HG03135 (cell line): ENCODE data around the gene TUBA4A.
"Not testable (repeated sequence)": the region's sequence is repeated elsewhere in the genome, so short reads cannot be mapped to it uniquely, and the experiment has no call there.

Experiments used
- ATAC-seq: cut with Tn5 transposase; IDR thresholded peaks from one replicate; pipeline ENCODE4 v1.9.1; 2021; ENCODE audit warnings: mild to moderate bottlenecking, moderate library complexity; ENCODE audit not compliant: unreplicated experiment

Gene TUBA4A

DNA sequence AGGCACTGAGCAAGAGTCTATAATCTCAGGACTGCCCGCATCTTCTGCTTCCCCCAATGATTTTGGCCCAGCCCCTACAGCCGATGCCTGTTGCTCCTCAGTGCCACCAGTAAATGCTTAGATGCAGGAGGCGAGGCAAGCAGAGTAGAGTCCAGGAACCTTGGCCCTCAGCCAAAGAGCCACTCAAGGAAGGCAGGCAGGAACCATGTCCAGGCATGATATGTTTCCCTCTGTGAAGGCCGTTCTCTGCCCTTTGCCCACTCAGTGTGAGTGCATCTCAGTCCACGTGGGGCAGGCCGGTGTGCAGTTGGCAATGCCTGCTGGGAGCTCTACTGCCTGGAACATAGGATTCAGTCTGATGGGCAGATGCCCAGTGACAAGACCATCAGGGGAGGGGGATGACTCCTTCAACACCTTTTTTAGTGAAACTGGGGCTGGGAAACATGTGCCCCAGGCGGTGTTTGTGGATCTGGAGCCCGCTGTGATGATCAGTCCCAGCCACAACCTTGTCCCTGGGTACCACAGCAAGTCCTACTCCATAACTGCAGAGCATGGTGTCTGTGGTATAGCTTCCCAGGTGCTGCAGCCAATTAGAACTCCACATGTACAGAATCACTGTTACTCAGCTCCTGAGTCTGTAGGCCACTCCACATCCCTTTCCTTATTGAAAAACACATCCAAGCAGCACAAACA, 15.8 kb upstream of the TUBA4A start:
- ATAC-seq, result no peak

DNA sequence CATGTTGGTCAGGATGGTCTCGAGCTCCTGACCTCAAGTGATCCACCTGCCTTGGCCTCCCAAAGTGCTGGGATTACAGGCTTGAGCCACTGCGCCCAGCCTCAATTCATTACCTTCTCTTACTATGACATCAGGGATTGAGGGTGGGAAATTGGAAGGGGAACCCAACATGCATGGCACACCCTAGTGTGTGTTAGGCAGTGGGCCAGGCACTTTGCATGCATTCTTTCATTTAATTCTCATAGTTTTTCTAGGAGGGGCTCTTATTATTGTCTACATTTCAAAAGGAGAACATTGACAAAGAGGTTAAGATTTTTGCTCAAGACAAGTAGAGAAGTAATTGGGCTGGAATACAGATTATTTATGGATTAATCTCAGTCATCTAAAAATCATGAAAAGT, 14.6 kb upstream of the TUBA4A start:
- ATAC-seq, result no peak

DNA sequence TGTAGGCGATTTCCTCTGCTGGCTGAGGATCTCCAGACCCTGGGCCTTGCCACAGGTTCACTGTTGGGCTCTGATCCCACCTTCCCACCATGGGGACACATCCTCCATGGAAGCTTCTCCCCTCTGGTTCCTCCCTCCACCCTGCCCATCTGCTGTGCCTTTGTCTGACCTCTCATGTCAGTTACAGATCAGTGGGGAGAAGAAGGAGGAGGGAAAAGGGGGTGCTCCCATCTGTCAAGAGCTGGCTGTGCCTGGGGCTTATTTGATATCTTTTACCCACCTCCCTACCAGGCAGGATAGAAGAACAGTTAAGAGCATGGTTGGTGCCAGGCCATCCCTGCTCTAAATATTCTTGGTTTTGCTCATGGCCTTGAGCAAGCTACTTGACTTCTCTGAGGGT, 13.2 kb upstream of the TUBA4A start:
- no peak for ATAC-seq

DNA sequence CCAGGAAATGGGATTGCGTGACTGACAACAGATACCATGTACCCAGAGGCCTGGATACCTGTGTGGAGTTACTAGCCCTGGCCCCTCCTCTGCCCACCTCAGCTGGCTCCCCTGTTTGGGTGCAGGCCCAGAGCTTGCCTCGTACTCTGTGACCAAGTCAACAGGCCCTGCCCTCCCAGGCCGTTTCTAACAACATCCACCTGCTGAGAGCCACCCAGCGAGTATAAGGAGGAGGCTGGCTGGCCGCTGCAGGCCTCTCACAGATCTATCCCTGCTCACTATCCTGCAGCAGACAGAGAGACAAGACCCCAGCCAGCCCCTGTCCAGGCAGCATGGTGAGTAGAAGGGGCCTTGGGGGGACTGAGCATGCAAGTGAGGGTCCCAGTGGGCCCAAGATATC, 12.5 kb upstream of the TUBA4A start:
- no peak for ATAC-seq

DNA sequence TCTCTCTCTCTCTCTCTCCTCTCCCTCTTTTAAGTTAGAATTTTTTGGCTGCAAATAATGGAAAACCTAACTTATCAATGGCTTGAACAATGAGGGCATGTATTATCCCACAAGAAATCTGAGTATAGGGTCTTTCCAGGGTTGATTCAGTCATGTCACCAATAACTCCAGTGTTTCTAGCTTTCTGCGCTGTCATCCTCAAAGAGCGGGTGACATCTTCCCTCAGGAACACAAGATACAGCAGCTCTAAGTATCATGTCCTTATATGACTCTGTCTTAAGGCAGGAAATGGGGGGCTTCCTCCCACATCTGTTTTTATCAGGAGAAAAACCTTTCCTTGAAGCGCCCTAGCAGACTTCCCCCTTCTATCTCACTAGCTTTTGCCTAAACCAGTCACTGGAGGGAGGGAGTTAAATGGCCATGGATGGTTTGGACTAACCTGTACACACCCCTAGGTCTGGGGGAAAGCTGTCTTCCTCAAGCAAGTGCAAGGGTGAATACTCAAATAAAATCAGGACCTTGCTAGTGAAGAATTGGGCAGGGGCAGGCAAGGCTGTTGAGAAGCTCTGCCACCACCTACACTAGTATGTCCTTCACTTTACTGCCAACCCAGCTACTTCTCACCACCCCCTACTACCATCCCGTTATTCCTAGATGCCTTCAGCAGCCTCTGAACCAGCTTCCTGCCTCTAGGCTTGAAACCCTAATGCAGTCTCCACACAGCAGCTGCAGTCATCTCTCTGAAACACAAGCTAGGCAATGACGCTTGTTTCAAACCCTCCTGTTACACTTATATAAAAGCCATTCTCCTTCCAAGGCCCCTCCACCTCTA, 7.5 kb upstream of the TUBA4A start:
- no peak for ATAC-seq

DNA sequence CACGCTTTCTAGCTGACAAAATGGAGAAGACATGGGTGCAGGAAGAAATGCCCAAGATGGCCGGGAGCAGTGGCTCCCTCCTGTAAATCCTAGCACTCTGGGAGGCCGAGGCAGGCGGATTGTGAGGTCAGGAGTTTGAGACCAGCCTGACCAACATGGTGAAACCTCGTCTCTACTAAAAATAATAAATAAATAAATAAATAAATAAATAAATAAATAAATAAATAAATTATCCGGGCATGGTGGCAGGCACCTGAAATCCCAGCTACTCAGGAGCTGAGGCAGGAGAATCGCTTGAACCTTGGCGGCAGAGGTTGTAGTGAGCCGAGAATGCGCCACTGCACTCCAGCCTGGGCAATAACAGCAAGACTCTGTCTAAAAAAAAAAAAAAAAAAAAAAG, 5.2 kb upstream of the TUBA4A start:
- ATAC-seq, result not testable (repeated sequence)

DNA sequence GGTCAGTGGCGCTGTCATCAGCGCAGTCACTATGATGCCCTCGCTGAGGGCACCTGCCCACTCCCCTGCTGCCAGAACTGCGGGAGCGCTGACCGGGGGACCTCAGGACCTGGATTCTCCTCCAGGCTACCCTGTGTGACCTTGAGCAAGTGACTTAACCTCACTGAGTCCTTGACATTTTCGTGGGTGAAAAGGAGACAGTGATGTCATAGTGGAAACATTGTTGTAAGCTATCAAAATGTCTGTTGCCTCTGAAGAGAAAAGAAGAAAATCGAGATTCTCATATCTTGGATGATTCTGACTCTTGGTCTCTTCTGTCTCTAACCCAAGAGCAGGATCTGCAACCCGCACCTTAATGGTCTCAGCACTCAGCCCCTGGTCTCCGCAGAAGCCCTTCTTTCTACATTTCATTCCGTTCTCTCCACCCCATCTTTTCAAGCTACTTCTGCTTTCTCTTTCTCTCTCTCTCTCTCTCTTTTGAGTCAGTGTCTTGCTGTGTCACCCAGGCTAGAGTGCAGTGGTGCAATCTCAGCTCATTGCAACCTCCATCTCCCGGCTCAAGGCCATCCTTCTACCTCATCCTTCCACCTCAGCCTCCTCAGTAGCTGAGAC, 978 bp upstream of the TUBA4A start:
- peak; percentile 38 for ATAC-seq

DNA sequence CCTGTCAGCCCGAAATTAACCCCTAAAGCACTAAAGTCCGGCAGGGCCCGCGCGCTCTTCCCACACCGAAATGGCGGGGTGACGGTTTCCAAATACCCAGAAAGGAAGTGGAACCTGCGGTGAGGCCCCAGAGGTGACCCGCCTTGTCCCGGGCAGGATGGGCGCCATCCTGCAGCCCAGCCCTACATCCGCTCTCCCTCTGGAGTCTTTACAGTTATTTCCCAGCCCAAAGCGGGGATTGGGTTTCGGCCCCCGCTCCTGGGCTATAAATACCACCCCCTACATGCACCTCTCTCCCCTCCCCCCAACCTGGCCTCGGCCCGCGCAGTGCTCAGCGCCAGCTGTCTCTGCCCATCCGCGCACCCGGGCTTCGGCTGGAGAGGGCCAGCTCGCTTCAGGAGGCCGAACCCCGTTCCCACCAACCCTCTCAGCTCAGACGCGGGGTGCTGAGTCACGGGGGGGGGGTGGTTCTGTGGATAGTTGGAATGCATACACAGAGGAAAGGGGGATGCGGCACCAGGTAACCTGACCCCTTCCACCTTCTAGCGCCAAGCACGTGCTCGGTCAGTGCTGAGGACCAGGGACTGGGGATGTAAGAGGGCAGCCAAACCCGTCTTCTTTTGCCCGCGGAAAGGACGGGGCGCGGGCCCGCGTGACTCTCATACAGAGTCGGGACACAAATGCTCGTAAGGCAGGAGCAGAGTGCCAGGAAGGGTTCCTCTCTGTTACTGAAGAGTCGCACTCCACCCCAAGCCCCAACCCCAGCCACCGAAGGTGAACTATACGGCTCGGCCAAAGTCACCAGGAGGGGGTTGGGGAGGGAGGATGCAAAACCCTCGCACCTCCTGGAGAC, 592 bp downstream of the TUBA4A start, which contains the start of gene TUBA4B:
Gene TUBA4B (plus strand): TSS at position 344 of the 853 bp plus-strand sequence. CDS start 165 bp downstream, at position 509.
- ATAC-seq, result peak; percentile 13

DNA sequence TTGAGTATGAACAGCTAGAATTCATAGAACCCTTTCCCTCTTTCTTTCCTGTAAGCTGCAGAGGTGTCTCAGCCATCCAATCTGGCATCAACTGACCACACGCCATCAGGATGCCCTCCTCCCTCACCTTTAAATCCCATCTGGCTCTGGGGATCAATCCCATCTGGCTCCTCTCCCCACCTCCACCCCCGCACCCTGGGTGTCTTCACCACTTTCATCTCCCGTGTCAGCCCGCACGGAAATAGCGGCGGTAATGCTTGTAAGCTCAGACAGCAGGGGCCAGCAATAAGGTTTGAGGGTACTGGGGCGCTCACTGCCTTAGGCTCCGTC, 1.2 kb downstream of the TUBA4A start:
- ATAC-seq, result no peak

DNA sequence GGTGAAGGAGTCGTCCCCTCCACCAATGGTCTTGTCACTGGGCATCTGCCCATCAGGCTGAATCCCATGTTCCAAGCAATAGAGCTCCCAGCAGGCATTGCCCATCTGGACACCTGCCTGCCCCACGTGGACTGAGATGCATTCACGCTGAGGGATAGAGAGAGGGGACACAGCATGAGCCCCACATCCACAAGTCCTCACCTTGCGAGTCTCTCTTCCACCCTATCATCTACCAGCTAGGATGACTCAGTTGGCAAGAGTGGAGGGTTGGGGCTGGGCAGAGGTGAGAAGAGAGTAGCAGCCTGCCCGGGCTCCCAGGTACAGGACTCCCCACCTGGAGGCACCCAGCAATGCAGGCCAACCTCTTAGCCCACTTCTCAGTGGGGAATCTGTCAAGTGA, 1.6 kb downstream of the TUBA4A start:
- no peak for ATAC-seq

DNA sequence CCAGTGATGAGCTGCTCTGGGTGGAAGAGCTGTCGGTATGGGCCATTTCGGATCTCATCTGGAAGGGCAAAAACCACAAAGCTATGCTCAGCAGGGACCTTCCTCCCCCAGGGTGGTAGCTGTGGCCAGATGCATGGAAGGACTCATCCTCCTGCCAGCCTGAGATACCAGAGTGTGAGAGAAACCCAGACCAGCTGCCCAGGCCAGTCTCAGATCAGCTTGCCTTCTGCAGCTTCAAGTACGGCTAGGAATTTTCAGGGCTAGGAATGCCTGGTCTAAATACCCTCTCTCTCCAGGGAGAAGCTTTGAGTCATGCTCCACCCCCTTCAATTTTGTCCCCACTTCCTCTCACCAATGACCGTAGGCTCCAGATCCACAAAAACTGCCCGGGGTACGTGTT, 2.1 kb downstream of the TUBA4A start:
- ATAC-seq, result no peak

DNA sequence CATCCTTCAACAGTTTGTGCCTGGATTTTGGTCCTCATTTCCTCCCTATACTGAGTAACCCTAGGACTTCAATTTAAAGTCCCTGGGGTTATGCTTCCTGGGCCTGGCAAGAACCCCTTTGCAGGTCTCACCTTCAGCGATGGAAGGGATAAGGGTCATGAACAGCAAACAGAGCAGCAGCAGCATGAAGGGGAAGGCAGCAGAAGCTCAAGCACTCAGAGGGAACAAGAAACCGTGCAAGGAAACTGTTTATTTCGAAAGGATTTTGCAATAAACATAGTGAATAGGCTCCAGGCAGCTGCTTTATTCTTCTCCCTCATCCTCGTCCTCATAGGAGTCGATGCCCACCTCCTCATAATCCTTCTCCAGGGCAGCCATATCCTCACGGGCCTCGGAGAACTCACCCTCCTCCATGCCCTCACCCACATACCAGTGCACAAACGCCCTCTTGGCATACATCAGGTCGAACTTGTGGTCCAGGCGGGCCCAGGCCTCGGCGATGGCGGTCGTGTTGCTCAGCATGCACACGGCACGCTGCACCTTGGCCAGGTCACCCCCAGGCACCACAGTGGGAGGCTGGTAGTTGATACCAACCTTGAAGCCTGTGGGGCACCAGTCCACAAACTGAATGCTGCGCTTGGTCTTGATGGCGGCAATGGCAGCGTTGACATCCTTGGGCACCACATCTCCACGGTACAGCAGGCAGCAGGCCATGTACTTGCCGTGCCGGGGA, 3.5 kb downstream of the TUBA4A start:
- no peak for ATAC-seq

DNA sequence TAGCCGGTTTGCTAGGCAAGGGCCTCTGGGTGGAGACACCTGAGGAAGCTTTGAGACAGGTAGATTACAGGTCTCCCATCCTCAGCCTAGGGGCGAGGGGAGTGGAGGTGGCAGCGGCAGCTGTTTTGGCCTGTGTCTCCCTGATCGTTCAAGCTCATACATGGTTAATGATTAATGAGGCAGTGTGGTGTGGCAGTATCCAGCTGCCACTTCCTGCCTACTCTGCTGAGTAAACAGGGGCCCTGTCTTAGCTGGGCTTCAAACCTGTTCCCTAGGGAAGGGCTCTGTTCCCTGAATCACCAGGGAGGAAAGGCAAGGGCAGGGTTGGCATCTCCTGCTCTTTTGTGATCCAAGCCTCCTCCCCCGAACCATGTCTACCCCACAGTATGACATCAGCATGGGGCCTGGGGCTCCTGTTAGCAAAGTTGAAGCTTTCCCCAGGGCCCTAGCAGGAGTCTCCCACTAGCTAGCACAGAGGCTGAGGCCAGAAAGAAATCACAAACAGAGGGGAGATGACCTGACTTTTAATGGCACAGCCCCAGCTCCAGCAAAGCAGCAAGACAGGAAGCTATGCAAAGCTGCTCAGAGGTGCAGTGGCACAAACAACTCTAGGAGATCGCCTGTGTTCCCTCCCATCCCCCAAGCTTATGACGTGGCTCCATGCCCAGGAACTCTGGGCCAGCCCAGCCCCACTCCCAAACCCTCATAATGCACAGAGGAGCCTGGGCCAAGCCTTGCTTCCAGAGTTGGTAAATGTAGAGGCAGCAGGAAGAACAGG, 4.3 kb downstream of the TUBA4A start:
- ATAC-seq, result peak; percentile 42

DNA sequence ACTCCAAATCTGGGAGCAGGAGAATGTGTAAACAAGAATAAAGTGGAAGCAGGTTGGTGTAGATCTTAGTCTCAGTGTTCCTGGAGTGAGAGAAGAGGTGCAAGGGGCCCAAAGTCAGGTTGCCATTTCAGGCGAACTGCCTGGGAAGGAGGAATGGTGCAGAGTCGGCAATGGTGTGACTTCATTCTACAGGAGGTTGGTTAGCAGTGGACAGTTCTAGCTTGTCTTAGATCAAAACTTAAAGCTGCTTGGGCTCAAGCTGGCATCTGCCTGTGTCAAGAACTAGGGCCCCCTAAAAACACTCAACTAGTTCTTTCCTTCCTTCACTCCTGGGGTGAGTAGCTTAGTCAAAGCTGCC, 4.9 kb downstream of the TUBA4A start:
- no peak for ATAC-seq

DNA sequence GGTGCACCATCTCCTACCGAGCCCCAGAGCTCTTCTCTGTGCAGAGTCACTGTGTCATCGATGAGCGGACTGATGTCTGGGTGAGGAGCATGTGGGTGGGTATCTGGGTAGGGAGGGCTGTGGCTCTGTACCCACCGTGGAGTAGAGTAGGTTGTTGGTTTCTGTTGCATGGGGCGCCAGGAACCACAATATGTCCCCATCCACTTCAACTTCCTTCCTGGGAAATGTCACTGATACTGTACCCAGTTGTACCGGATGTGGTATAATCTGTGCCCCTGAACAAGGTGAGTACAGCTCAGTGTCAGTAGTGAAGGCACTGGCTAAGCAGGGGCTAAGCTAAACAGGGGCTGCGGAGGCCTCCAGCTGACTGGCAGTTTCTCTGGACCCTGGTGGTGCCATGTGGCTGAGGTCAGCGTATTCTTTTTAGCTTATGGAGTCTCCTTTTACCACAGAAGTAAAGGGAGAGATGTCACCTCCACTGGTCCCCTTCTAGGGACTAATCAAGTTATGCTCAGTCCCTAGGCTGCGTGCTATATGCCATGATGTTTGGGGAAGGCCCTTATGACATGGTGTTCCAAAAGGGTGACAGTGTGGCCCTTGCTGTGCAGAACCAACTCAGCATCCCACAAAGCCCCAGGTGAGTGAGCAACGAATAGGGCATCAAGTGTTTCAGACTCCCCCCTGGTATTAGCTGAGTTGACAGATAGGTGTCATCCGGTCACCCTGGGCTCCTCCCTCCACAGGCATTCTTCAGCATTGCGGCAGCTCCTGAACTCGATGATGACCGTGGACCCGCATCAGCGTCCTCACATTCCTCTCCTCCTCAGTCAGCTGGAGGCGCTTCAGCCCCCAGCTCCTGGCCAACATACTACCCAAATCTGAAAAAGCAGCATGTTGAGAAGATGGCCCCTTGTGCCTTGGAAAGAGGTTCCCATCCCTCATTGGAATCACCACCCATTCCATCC, 5.8 kb downstream of the TUBA4A start:
- no peak for ATAC-seq

DNA sequence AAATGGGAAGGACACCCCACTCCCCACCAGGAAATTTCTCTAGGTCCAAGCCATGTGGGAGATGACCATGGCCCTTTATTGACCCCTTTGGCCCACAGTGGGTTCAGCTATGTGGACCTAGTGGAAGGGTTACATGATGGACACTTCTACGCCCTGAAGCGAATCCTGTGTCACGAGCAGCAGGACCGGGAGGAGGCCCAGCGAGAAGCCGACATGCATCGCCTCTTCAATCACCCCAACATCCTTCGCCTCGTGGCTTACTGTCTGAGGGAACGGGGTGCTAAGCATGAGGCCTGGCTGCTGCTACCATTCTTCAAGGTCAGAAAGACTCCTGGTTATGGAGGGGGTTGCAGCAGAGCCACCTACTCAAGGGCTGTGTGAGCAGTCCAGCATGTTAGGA, 7.2 kb downstream of the TUBA4A start:
- ATAC-seq, result no peak

DNA sequence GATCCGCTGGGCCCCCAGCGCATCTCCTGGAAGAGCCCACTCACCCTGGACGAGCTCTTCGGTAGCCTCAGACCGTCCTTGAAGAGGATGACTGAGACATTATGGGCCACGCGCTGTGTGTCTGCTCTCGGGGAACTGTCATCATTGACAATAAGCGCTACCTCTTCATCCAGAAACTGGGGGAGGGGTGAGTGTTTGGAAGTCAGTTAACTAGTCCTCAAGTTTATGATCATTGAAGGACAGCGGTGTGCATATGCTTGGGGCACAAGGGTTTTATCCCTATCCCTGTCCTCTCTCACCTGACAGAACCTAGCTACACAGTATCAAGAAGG, 7.9 kb downstream of the TUBA4A start:
- ATAC-seq, result no peak

DNA sequence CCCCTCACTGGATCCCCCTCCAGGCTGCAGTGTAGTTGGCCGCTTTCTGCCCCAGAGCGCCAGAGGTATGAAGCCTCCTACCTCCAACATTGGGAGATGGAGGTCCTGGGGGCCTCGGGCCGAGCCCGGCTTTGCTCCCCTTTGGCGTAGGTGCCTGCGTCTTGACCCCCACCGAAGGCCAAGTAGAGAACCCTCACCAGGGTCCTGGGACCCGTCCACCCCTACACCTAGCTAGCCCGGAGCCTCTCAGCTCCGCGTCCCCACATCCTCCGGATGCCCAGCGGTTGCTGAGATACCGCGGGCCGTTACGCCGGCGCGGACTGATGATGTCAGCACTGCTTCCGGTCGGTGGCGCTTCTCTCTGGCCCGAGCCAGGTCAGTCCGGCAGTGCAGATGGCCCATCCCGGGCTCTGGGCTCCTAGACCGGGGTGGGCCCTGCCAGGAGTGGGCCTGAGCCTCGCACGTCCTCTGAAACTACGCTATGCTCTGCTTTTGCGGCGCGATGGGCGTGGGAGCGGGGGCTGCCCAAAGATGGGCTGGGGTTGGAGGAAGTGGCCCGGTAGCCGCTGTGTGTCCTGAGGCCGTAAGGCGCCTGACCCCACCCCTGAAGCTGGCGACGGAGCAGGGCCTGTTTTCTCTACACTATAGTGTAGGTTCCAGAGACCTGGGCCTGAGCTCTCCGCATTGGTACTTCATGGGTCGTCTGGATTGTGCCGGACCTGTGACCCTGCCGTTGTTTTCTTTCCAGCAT, 8.4 kb downstream of the TUBA4A start, which contains the start of the genes GLB1L and STK16:
Gene GLB1L (minus strand): TSS at position 297 of the 751 bp plus-strand sequence. CDS start 1,871 bp downstream, outside the sequence.
Gene STK16 (plus strand): TSS at position 332 of the 751 bp plus-strand sequence. CDS start 521 bp downstream, outside the sequence.
- peak; percentile 72 for ATAC-seq
